Activated gamma-delta T cell treated with Interleukin-2 at 50 U/mL for 16 hours (primary cell): ENCODE results near the gene THRA.

Experiments
- DNase-seq: peaks from one replicate; pipeline ENCODE4 v3.0.0-alpha.2; 2020

Gene THRA, protein sequence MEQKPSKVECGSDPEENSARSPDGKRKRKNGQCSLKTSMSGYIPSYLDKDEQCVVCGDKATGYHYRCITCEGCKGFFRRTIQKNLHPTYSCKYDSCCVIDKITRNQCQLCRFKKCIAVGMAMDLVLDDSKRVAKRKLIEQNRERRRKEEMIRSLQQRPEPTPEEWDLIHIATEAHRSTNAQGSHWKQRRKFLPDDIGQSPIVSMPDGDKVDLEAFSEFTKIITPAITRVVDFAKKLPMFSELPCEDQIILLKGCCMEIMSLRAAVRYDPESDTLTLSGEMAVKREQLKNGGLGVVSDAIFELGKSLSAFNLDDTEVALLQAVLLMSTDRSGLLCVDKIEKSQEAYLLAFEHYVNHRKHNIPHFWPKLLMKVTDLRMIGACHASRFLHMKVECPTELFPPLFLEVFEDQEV

DNA sequence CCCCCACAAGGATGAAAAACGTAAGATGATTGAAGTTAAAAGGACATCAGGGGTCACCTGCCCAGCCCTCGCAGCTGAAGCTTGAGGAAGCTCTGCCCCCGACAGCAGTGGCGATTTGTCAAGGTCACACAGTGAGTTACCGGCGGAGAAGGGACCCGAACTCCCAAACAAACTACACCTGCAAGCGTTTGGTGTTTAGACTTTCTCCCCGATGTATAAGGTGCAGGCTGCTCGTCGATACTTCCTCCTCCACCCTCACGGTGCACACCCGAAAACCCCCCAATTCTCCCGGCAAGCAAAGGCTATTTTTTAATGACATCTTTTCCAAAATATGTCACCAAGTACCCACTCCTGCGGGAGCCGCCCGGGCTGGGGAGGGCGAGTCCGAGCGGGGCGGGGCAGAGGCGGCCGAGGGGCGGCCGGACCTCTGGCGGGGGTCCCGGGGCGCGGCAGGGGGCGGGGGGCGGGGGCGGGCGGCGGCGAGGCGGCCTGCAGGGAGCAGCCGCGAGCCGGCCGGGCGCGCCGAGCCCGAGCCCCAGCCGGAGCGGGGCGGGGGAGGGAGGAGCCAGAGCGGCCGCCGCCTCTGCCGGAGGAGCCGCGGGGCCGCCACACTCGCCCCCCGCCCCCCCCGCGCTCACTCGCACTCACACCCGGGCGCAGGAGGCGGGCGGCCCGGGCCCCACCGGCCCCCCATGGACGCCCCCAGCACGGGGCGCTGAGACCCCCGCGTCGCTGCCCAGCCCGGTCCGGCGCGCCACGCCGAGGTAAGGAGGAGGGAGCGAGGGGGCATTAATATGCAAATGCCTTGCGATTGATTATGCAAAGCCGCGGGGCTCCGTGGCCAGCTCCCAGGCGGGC lies at the start of gene THRA:
THRA (plus strand) TSS at position 637 of the 858 bp plus-strand sequence. CDS start 11,524 bp downstream, outside the sequence.
- peak; percentile 69 for DNase-seq

DNA sequence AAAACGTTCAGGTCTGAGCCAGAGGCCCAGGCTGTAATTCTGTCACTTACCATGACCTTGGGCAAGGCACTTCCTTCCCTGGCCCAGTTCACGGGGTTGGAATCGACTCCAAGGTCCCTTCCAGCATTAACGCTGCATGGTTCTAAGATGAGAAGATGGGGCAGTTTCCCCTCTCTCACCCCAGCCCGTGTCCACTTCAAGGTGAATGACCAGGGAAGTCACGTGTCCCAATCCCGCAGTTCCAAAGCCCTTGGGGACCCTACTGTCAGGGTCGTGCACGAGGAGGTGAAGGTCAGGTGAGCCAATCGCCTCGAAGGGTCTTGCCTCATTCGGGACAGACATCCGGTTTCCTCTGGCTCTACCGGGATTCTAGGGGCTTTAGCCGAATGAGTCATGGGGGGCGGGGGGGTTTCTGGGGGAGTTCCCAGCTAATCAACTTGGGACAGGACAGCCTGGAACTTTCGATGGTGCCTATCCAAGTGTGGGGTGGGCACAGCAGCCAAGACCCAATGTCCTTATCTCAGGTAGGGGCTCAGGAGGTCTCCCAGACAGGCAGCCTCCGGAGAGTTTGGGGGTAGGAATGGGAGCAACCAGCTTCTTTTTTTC lies 48.3 kb upstream of the THRA start:
- no peak for DNase-seq

- DNase-seq = no peak
These were observed 47.5 kb upstream of the THRA start, which contains the start of gene CSF3 for GRCh38 chr17:40015005-40015997. TSS of gene CSF3 (plus strand) at chr17:40015440. CDS start at chr17:40015475, 35 bp downstream.

DNA sequence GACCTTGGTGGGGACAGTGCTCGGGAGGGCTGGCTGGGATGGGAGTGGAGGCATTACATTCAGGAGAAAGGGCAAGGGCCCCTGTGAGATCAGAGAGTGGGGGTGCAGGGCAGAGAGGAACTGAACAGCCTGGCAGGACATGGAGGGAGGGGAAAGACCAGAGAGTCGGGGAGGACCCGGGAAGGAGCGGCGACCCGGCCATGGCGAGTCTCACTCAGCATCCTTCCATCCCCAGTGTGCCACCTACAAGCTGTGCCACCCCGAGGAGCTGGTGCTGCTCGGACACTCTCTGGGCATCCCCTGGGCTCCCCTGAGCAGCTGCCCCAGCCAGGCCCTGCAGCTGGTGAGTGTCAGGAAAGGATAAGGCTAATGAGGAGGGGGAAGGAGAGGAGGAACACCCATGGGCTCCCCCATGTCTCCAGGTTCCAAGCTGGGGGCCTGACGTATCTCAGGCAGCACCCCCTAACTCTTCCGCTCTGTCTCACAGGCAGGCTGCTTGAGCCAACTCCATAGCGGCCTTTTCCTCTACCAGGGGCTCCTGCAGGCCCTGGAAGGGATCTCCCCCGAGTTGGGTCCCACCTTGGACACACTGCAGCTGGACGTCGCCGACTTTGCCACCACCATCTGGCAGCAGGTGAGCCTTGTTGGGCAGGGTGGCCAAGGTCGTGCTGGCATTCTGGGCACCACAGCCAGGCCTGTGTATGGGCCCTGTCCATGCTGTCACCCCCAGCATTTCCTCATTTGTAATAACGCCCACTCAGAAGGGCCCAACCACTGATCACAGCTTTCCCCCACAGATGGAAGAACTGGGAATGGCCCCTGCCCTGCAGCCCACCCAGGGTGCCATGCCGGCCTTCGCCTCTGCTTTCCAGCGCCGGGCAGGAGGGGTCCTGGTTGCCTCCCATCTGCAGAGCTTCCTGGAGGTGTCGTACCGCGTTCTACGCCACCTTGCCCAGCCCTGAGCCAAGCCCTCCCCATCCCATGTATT lies 46.5 kb upstream of the THRA start:
- no peak for DNase-seq

- DNase-seq = no peak
These were observed 45.2 kb upstream of the THRA start for GRCh38 chr17:40017422-40018080.

GRCh38 chr17:40018211-40019121 lies 44.3 kb upstream of the THRA start:
- no peak for DNase-seq

DNA sequence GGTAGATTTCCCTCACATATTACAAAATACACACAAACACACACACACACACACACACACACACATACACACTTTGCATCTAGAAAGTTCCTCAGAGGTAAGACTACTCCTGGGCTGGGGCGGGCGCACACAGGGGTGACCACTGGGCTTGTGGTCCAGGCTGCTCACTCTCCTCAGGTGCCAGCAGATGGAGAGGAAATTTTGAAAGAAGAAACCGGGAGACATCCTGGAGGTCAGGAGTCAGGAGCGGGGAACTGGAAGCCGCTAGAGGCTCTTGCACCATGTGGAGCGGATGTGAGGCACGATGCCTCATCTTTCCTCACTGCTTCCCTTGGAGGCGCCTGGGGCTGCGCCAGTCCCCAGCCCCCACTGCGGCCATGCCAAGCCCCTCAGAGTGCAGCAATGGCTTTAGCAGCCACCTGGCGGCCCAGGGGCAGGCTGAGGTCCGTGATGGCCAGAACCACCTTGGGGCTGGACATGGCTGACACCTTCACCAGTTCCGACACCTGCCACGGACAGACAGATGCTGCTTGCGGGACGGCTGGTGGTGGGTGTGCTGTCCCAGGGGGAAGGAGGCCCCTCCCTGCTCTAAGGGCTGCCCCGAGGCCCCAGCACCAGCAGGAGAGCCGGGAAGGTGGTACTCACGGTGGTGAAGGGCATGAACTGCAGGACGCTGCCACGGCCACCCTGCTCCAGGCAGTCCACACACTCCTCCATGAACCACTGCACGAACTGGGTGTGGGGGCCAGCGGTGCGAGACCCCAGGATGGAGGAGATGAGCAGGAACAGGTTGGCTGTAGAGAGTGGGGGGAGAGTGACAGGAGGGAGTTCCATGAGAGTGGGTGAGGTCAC lies 43.4 kb upstream of the THRA start:
- no peak for DNase-seq

DNA sequence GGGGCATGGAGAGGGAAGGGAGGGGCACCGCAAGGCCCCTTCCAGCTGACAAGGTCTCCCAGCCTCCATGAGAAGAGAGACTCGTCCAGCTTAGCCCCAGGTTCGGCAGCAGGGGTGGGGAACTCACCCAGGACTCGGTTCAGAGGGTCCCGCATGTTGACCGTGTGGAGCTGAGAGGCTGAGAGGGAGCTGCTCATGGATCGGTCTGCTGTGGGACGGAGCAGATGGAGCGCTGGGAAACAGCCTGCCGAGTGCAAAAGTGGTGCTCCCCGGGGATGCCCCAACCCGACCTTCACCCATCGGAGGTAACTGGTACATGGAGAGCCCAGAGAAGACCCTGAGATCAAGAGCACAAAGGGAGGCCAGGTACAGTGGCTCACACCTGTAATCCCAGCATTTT lies 42.6 kb upstream of the THRA start:
- no peak for DNase-seq

- DNase-seq = no peak
These were observed 41.3 kb upstream of the THRA start for GRCh38 chr17:40021451-40021971.

- DNase-seq = no peak
These were observed 40.3 kb upstream of the THRA start for GRCh38 chr17:40022497-40022896.

GRCh38 chr17:40022961-40023541 lies 39.7 kb upstream of the THRA start:
- DNase-seq = no peak

- DNase-seq = no peak
These were observed 39.0 kb upstream of the THRA start for GRCh38 chr17:40023590-40024292.

DNA sequence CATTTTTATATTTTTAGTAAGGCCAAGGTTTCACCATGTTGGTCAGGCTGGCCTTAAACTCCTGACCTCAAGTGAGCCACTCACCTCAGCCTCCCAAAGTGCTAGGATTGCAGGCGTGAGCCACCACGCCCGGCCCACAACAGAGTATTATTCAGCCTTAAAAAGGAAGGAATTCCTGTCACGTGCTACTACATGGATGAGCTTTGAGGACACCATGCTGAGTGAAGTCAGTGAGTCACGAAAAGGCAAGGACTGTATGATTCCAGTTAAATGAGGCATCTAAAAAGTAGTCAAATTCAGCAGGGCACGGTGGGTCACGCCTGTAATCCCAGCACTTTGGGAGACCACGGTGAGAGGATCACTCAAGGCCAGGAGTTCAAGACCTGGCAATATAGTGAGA lies 37.9 kb upstream of the THRA start:
- no peak for DNase-seq

GRCh38 chr17:40025559-40025958 lies 37.2 kb upstream of the THRA start:
- no peak for DNase-seq

- peak; percentile 51 for DNase-seq
These were observed 36.6 kb upstream of the THRA start for GRCh38 chr17:40025991-40026815.
